A673 (cell line): Measurements from ENCODE around the gene C2CD2L. TPM values are rescaled to one million over a fixed set of nuclear protein-coding genes. Genes with fewer than 3 reads are reported as not detected.
A peak's percentile ranks its signal among the peaks of the same experiment; 100 is the strongest.

ENCODE experiments used
- BruUV-seq: library from RNA; stranded (reverse); fragments of 400-500 nt; replicated peaks from 2 replicates; lab custom pipeline; 2021; lab: Mats Ljungman, UMichigan
- CTCF ChIA-PET: fragments of 300-600 bp; sonication (Branson Sonifier 250); formaldehyde crosslinking; loops from one replicate; lab custom pipeline; 2022; ENCODE audit warnings: antibody characterized with exemption; lab: Charles Lee
- POLR2A ChIA-PET: fragments of 300-600 bp; sonication (Branson Sonifier 250); formaldehyde crosslinking; loops from one replicate; lab custom pipeline; 2022; ENCODE audit warnings: antibody characterized with exemption; ENCODE audit not compliant: low non-redundant PET; lab: Charles Lee
- DNase-seq: peaks from one replicate; pipeline ENCODE4 v3.0.0-alpha.2; 2015; ENCODE audit warnings: low spot score
- H3K27ac ChIP-seq: fragments of 200-600 bp; sonication (generic); 2 replicates; pipeline ENCODE4 v1.5.1; 2016; ENCODE audit warnings: mixed run types, low read depth, mild to moderate bottlenecking, mixed read lengths, antibody characterized with exemption, low read length; ENCODE audit not compliant: poor library complexity, severe bottlenecking
- H3K27me3 ChIP-seq: fragments of 200-600 bp; sonication (generic); replicated peaks from 2 replicates; pipeline ENCODE4 v1.6.1; 2017; ENCODE audit warnings: mixed run types, low read depth, mild to moderate bottlenecking, mixed read lengths, antibody characterized with exemption, low read length; ENCODE audit not compliant: insufficient read depth, poor library complexity
- H3K36me3 ChIP-seq: fragments of 200-600 bp; sonication (generic); 2 replicates; pipeline ENCODE4 v1.6.1; 2016; ENCODE audit warnings: mixed run types, mild to moderate bottlenecking, mixed read lengths, antibody characterized with exemption, low read length; ENCODE audit not compliant: insufficient read depth, poor library complexity, severe bottlenecking
- H3K4me1 ChIP-seq: fragments of 200-600 bp; sonication (generic); 2 replicates; pipeline ENCODE4 v1.6.1; 2017; ENCODE audit warnings: mixed run types, mild to moderate bottlenecking, mixed read lengths, antibody characterized with exemption, low read length; ENCODE audit not compliant: insufficient read depth, poor library complexity, severe bottlenecking
- H3K4me3 ChIP-seq: fragments of 200-600 bp; sonication (generic); 2 replicates; pipeline ENCODE4 v1.5.1; 2016; ENCODE audit warnings: low read depth, mixed run types, mild to moderate bottlenecking, mixed read lengths, low read length; ENCODE audit not compliant: poor library complexity, severe bottlenecking
- H3K9me3 ChIP-seq: fragments of 200-600 bp; sonication (generic); 2 replicates; pipeline ENCODE4 v1.6.1; 2016; ENCODE audit warnings: mixed run types, low read depth, mild to moderate bottlenecking, mixed read lengths, antibody characterized with exemption, low read length; ENCODE audit not compliant: poor library complexity, severe bottlenecking
- EZH2 ChIP-seq: fragments of 200-600 bp; sonication (generic); IDR thresholded peaks from 2 replicates; pipeline ENCODE4 v1.6.1; 2017; ENCODE audit warnings: borderline replicate concordance, low read depth, mild to moderate bottlenecking, mixed read lengths, antibody characterized with exemption, low read length; ENCODE audit not compliant: poor library complexity, severe bottlenecking
- intact Hi-C: fragments of 100-400 bp; cut with micrococcal nuclease; formaldehyde crosslinking; loops from one replicate; pipeline ENCODE4 v1.10.0; 2022; ENCODE audit not compliant: unreplicated experiment
- total RNA-seq: library from RNA; stranded (reverse); gene quantifications from 2 replicates; pipeline ENCODE4 v1.2.3, GENCODE V29; 2021
- TF ChIP-seq, protein P1 (sequence below): fragments of 300-800, 200-600 bp; sonication (generic); conservative IDR thresholded peaks from 2 replicates; pipeline ENCODE4 v1.5.1; 2017; ENCODE audit warnings: low read depth, mild to moderate bottlenecking, antibody characterized with exemption, low read length, moderate library complexity, mixed read lengths

C2CD2L gene
- total RNA-seq, 1 experiment from 2014 or later = 17.8 TPM

DNA sequence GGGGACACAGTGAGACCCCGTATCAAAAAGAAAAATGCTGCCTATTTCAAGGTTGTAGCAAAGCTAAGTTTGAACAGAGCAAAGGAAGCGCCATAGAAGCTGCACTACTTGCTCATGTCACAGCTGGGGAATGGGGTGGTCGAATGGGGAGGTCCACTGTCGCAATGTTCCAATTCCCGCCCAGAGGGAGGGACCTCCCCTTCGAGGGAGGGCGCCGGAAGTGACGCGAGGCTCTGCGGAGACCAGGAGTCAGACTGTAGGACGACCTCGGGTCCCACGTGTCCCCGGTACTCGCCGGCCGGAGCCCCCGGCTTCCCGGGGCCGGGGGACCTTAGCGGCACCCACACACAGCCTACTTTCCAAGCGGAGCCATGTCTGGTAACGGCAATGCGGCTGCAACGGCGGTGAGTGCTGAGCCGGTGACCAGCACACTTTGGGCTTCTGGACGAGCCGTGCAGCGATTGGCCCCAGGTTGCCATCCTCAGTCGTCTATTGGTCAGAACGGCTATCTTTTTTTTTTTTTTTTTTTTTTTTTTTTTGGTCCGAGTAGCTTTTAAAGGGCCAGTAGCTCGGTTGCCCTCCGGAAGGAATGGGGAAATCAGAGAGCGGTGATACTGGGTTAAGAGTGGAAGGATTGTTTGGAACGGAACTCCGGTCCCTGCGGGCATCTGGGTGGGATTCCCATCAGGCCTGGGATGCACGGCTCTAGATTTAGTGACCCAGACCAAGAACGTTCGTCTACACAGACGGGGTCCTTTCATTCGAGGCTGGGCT, 22.3 kb upstream of the C2CD2L start, which contains the start of gene HMBS:
Gene HMBS (plus strand): TSS at position 219 of the 774 bp plus-strand sequence. CDS start 153 bp downstream, at position 372.
- BruUV-seq = no TSS peak
- TF ChIP-seq, protein P1, sequence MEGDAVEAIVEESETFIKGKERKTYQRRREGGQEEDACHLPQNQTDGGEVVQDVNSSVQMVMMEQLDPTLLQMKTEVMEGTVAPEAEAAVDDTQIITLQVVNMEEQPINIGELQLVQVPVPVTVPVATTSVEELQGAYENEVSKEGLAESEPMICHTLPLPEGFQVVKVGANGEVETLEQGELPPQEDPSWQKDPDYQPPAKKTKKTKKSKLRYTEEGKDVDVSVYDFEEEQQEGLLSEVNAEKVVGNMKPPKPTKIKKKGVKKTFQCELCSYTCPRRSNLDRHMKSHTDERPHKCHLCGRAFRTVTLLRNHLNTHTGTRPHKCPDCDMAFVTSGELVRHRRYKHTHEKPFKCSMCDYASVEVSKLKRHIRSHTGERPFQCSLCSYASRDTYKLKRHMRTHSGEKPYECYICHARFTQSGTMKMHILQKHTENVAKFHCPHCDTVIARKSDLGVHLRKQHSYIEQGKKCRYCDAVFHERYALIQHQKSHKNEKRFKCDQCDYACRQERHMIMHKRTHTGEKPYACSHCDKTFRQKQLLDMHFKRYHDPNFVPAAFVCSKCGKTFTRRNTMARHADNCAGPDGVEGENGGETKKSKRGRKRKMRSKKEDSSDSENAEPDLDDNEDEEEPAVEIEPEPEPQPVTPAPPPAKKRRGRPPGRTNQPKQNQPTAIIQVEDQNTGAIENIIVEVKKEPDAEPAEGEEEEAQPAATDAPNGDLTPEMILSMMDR = no peak
- no peak for TF ChIP-seq EZH2
- H3K27ac ChIP-seq = peak within 1 kb of the TSS; percentile 97
- peaks cover 11% of the 10 kb centered on the region for H3K4me1 ChIP-seq
- peak within 1 kb of the TSS; percentile 80 for H3K4me3 ChIP-seq
- peak; percentile 99 for DNase-seq
- intact Hi-C loops = no loop called here
- ChIA-PET POLR2A (interaction anchor here (0.6 to 1.0 kb wide), 5 partner anchors 10 to 340 kb away, joined by 3 to 24 read pairs (median 15); partner anchors contain the start of gene VPS11), CTCF (interaction anchor here (0.6 to 1.2 kb wide), 7 partner anchors 10 to 1222 kb away, joined by 3 to 12 read pairs (median 7); partner anchors contain the start of genes BCL9L and DPAGT1)
- peaks cover 10% of the 10 kb centered on the region for H3K36me3 ChIP-seq
- no peaks in the 10 kb centered on the region for H3K9me3 ChIP-seq
- no peaks in the 10 kb centered on the region for H3K27me3 ChIP-seq

DNA sequence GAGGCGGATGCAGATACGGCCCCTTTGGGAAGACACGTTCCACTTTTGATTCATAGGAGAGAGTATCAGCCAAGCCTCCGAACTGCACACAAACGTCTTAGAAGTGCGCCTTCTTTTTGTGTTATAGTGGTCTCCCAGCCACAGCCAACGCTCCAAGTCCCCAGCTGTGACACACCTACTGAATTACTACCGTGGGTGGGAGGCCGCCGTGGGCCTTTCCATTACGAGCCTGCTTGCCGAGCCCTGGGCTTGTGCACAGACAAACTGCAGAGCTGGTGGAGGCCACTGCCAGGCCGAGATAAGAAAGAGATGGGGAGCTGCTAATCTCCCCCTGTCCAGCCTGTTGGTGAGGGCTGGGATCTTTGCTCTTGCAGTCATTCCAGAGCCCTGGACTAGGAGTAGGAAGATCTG, 21.7 kb upstream of the C2CD2L start:
- H3K27ac ChIP-seq = peak overlapping the region; percentile 97
- TSS peak; percentile 91 for BruUV-seq
- H3K9me3 ChIP-seq = no peaks in the 10 kb centered on the region
- H3K36me3 ChIP-seq = peaks cover 8% of the 10 kb centered on the region
- intact Hi-C loops = no loop called here
- ChIA-PET CTCF (interaction anchor here (0.6 kb wide), 6 partner anchors 18 to 1222 kb away, joined by 3 to 12 read pairs (median 8); partner anchors contain the start of genes BCL9L and VPS11), POLR2A (interaction anchor here (0.6 to 1.0 kb wide), 5 partner anchors 10 to 341 kb away, joined by 3 to 24 read pairs (median 15); partner anchors contain the start of gene VPS11)
- peak overlapping the region; percentile 80 for H3K4me3 ChIP-seq
- H3K27me3 ChIP-seq = no peaks in the 10 kb centered on the region
- peaks cover 11% of the 10 kb centered on the region for H3K4me1 ChIP-seq
- no peak for DNase-seq
- TF ChIP-seq, protein P1 = no peak
- no peak for TF ChIP-seq EZH2

DNA sequence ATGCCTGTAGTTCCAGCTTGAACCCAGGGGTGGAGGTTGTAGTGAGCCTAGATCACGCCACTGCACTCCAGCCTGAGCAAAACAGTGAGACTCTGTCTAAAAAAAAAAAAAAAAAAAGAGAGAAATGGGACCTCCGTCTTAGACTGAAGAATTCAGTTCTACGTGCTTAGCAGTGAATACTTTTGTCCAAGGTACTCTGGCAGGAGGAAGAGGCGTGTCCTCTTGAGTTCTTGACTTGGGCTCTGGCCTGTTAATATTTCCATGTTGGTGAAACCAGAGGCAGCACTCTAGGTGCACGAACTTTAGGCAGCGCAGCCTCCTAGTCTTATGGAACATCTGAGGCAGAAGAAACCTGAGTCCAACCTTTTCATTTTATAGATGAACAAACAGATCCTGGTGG, 20.0 kb upstream of the C2CD2L start:
- ChIA-PET POLR2A (no interaction called here), CTCF (no interaction called here)
- DNase-seq = no peak
- Histone ChIP-seq H3K4me1 (peaks cover 21% of the 10 kb centered on the region), H3K4me3 (no peak overlapping the region), H3K27me3 (no peaks in the 10 kb centered on the region), H3K36me3 (peaks cover 16% of the 10 kb centered on the region), H3K27ac (peak overlapping the region; percentile 17), H3K9me3 (no peaks in the 10 kb centered on the region)
- intact Hi-C loops = loop anchor here (2.0 kb wide), 1 partner anchor 20 kb away; the partner anchor contains the start of gene VPS11
- no peak for TF ChIP-seq EZH2
- TF ChIP-seq, protein P1 = no peak
- no TSS peak for BruUV-seq
